ENCODE results near the gene ZBTB7C. TPM values are rescaled to one million over a fixed set of nuclear protein-coding genes. Genes with fewer than 3 reads are reported as not detected.
A peak's percentile ranks its signal among the peaks of the same experiment; 100 is the strongest.

Gene ZBTB7C
- total RNA-seq, 6 experiments from 2014 or later = not detected

DNA sequence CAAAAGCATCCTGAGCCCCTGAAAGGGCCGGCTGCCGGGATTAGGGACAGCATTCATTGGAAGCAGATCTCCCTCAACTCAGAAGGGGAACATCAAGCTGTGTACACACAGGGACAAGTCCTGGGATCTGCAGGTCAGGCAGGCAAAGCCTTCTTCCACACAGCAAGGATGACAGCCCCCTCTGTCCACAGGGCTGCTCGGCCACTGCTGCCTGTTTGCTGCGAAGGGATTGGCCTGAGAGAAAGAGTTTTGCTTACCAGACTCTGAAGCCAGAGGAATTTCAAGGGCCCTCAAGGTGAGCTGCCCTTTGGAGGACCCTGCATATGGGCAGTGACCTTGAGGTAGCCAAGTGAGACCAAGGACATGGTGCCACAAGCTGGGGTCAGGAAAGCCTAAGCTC is 11.1 kb downstream of the ZBTB7C start:
- Mint-ChIP-seq H3K27ac (no peak overlapping the region), H3K36me3 (ENCODE audit: low read depth) (no peaks in the 10 kb centered on the region), H3K27me3 (ENCODE audit: insufficient read depth) (peaks cover 45% of the 10 kb centered on the region), H3K9me3 (no peaks in the 10 kb centered on the region), H3K4me3 (no peak overlapping the region), H3K4me1 (ENCODE audit: low read depth) (peaks cover 11% of the 10 kb centered on the region)
- DNase-seq = no peak
- TF ChIP-seq, protein P1, sequence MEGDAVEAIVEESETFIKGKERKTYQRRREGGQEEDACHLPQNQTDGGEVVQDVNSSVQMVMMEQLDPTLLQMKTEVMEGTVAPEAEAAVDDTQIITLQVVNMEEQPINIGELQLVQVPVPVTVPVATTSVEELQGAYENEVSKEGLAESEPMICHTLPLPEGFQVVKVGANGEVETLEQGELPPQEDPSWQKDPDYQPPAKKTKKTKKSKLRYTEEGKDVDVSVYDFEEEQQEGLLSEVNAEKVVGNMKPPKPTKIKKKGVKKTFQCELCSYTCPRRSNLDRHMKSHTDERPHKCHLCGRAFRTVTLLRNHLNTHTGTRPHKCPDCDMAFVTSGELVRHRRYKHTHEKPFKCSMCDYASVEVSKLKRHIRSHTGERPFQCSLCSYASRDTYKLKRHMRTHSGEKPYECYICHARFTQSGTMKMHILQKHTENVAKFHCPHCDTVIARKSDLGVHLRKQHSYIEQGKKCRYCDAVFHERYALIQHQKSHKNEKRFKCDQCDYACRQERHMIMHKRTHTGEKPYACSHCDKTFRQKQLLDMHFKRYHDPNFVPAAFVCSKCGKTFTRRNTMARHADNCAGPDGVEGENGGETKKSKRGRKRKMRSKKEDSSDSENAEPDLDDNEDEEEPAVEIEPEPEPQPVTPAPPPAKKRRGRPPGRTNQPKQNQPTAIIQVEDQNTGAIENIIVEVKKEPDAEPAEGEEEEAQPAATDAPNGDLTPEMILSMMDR (IDR thresholded peaks at IDR 0.05) = no peak

DNA sequence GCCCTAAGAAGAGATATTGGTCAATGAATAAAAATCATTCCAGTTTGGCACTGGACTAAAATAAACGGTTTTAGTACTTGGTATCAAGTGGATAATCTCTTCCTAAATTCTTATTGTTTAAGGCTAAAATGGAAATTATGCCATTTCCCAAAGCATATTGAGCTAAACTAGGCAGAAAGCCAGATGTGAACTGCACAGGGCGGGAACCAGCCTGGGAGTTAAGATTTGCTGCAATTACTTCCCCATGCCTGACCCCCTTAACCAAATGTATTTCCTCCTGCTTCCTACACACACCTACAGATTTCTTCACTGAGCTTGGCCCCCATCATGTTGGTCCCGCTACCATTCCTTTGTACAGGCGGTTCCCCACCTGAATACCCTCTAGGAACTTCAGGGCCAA is 12.2 kb downstream of the ZBTB7C start:
- H3K4me3 Mint-ChIP-seq = no peak overlapping the region
- peaks cover 17% of the 10 kb centered on the region for H3K4me1 Mint-ChIP-seq (ENCODE audit: low read depth)
- no peak overlapping the region for H3K27ac Mint-ChIP-seq
- no peaks in the 10 kb centered on the region for H3K36me3 Mint-ChIP-seq (ENCODE audit: low read depth)
- H3K9me3 Mint-ChIP-seq = no peaks in the 10 kb centered on the region
- DNase-seq = no peak
- peaks cover 46% of the 10 kb centered on the region for H3K27me3 Mint-ChIP-seq (ENCODE audit: insufficient read depth)
- TF ChIP-seq, protein P1 (IDR thresholded peaks at IDR 0.05) = no peak

DNA sequence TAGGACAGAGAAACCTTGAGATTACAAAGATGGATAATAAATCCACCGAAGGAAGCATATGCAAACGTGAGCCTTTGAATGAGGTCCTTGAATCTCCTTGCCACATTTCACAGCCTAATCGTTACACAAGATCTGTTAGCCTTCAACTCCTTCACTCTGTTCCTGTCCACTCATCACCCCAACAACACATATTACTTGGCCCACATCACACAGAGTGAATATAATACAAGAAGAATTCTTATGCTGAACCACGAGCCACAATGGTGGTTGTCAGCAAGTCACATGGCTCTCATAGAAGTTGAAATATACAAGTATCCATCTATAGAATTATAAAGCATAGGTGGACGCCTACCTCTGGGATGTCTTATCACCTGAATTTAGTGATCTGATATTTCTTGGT is 12.6 kb downstream of the ZBTB7C start:
- Mint-ChIP-seq H3K36me3 (ENCODE audit: low read depth) (no peaks in the 10 kb centered on the region), H3K27me3 (ENCODE audit: insufficient read depth) (peaks cover 48% of the 10 kb centered on the region), H3K9me3 (no peaks in the 10 kb centered on the region), H3K4me1 (ENCODE audit: low read depth) (peaks cover 22% of the 10 kb centered on the region), H3K27ac (no peak overlapping the region), H3K4me3 (no peak overlapping the region)
- no peak for DNase-seq
- TF ChIP-seq, protein P1 (IDR thresholded peaks at IDR 0.05) = no peak

DNA sequence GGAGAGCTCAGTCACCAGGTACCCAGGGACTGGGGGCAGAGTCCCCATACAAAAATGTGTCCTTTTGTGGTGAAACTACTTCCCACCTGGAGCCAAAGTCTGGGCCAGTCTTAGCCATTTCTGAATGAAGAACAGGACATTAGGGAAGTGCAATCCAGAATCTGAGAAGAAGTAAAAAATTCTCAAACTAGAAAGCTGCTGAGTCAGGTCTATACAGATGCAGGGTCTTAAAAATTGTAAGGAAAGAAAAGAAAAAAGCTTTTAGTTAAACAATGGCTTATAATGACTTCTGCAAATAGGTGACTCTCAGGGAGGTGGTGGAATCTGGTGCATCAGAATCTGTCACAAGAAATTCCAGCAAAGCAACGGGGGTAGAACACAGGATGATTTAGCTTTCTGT is 13.5 kb downstream of the ZBTB7C start:
- no peaks in the 10 kb centered on the region for H3K36me3 Mint-ChIP-seq (ENCODE audit: low read depth)
- peaks cover 47% of the 10 kb centered on the region for H3K27me3 Mint-ChIP-seq (ENCODE audit: insufficient read depth)
- no peak for DNase-seq
- H3K4me3 Mint-ChIP-seq = no peak overlapping the region
- H3K27ac Mint-ChIP-seq = no peak overlapping the region
- peaks cover 23% of the 10 kb centered on the region for H3K4me1 Mint-ChIP-seq (ENCODE audit: low read depth)
- TF ChIP-seq, protein P1 (IDR thresholded peaks at IDR 0.05) = no peak
- H3K9me3 Mint-ChIP-seq = no peaks in the 10 kb centered on the region

DNA sequence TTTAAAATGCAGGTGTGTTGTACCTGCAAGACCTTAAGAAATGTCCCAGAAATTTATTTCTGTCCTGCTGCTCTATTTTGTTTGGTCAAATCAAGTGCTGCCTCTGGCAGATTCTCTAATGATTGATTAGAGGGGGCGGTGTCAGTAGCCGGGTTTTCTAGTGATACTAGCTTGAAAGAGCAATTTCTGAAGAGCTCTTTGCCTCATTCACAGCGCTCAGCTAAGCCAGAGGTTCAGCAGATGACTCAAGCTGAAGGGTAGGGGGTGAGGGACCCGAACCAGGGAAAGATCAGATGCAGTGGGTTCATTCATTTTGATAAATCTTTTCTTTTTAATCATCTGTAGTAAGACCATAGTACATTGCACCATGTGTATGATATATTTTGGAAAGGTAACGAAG is 15.0 kb downstream of the ZBTB7C start:
- Mint-ChIP-seq H3K4me3 (no peak overlapping the region), H3K27me3 (ENCODE audit: insufficient read depth) (peaks cover 39% of the 10 kb centered on the region), H3K36me3 (ENCODE audit: low read depth) (no peaks in the 10 kb centered on the region), H3K9me3 (no peaks in the 10 kb centered on the region), H3K27ac (no peak overlapping the region), H3K4me1 (ENCODE audit: low read depth) (peaks cover 29% of the 10 kb centered on the region)
- TF ChIP-seq, protein P1 (IDR thresholded peaks at IDR 0.05) = no peak
- no peak for DNase-seq

DNA sequence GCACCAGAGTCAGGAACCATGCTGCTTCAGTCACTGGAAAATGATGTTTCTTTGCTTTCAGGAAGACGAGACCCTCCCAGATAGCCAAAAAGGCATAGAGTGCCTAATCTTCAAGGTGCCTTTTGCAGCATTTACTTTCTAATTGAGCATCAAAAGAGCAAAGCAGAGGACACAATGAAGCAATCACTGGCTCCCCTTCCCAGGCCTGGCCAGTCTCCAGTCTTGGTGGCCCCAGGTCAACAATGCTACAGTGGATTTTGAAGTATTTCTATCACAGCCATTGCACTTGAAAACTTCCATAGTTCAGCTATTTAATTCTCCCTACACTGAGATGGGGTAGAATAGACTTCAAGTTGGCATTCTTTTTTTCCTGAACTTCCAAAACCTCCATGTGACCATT is 15.4 kb downstream of the ZBTB7C start:
- TF ChIP-seq, protein P1 (IDR thresholded peaks at IDR 0.05) = no peak
- Mint-ChIP-seq H3K4me3 (peak overlapping the region; percentile 66; the same call in 1 of the 2 replicates), H3K9me3 (no peaks in the 10 kb centered on the region), H3K36me3 (ENCODE audit: low read depth) (no peaks in the 10 kb centered on the region), H3K27me3 (ENCODE audit: insufficient read depth) (peaks cover 37% of the 10 kb centered on the region), H3K4me1 (ENCODE audit: low read depth) (peaks cover 33% of the 10 kb centered on the region), H3K27ac (no peak overlapping the region)
- DNase-seq = no peak

All from HFFc6 (cell line).